ENCODE measurements around the gene DDHD1.

The DDHD1 gene

DNA sequence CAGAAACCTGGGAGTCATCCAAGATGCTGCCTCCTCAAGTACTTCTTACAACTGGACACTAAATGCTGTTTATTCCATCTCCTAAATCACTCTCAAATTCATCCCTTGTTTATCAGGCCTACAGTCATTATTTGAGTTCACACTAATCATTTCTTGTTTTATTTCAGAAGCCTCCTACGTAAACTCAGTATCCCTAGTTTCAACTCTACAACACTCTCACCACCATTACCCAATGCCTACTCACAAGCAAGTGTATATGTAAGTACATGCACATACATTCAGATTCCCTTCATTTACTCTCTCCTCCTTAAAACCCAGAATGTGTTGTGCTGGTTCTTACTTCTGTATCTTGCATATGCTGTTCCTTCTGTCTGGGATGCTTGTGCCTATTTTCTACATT is 43.0 kb downstream of the DDHD1 start:
- no peaks in the 10 kb centered on the region for H3K27me3 ChIP-seq (ENCODE audit: insufficient read depth, poor library complexity, severe bottlenecking)
- no peak overlapping the region for H3K27ac ChIP-seq (replicated peaks)
- no peak for DNase-seq (ENCODE audit: low read depth in 1 of 2, low spot score in 1 of 2)
- TF ChIP-seq GABPA (IDR thresholded peaks at IDR 0.05; ENCODE audit: low read depth) (no peak), POLR2AphosphoS5 (IDR thresholded peaks at IDR 0.05; ENCODE audit: low read depth) (no peak), SPI1 (IDR thresholded peaks at IDR 0.05; ENCODE audit: borderline replicate concordance, low read depth) (no peak)
- TF ChIP-seq, protein P1, sequence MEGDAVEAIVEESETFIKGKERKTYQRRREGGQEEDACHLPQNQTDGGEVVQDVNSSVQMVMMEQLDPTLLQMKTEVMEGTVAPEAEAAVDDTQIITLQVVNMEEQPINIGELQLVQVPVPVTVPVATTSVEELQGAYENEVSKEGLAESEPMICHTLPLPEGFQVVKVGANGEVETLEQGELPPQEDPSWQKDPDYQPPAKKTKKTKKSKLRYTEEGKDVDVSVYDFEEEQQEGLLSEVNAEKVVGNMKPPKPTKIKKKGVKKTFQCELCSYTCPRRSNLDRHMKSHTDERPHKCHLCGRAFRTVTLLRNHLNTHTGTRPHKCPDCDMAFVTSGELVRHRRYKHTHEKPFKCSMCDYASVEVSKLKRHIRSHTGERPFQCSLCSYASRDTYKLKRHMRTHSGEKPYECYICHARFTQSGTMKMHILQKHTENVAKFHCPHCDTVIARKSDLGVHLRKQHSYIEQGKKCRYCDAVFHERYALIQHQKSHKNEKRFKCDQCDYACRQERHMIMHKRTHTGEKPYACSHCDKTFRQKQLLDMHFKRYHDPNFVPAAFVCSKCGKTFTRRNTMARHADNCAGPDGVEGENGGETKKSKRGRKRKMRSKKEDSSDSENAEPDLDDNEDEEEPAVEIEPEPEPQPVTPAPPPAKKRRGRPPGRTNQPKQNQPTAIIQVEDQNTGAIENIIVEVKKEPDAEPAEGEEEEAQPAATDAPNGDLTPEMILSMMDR (IDR thresholded peaks at IDR 0.05; ENCODE audit: insufficient read depth, low read length) = no peak
- TF ChIP-seq, protein P2, sequence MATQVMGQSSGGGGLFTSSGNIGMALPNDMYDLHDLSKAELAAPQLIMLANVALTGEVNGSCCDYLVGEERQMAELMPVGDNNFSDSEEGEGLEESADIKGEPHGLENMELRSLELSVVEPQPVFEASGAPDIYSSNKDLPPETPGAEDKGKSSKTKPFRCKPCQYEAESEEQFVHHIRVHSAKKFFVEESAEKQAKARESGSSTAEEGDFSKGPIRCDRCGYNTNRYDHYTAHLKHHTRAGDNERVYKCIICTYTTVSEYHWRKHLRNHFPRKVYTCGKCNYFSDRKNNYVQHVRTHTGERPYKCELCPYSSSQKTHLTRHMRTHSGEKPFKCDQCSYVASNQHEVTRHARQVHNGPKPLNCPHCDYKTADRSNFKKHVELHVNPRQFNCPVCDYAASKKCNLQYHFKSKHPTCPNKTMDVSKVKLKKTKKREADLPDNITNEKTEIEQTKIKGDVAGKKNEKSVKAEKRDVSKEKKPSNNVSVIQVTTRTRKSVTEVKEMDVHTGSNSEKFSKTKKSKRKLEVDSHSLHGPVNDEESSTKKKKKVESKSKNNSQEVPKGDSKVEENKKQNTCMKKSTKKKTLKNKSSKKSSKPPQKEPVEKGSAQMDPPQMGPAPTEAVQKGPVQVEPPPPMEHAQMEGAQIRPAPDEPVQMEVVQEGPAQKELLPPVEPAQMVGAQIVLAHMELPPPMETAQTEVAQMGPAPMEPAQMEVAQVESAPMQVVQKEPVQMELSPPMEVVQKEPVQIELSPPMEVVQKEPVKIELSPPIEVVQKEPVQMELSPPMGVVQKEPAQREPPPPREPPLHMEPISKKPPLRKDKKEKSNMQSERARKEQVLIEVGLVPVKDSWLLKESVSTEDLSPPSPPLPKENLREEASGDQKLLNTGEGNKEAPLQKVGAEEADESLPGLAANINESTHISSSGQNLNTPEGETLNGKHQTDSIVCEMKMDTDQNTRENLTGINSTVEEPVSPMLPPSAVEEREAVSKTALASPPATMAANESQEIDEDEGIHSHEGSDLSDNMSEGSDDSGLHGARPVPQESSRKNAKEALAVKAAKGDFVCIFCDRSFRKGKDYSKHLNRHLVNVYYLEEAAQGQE (IDR thresholded peaks at IDR 0.05; ENCODE audit: insufficient replicate concordance, low read depth) = no peak
- no peak overlapping the region for H3K4me3 ChIP-seq (replicated peaks; ENCODE audit: insufficient read depth, low read length)

DNA sequence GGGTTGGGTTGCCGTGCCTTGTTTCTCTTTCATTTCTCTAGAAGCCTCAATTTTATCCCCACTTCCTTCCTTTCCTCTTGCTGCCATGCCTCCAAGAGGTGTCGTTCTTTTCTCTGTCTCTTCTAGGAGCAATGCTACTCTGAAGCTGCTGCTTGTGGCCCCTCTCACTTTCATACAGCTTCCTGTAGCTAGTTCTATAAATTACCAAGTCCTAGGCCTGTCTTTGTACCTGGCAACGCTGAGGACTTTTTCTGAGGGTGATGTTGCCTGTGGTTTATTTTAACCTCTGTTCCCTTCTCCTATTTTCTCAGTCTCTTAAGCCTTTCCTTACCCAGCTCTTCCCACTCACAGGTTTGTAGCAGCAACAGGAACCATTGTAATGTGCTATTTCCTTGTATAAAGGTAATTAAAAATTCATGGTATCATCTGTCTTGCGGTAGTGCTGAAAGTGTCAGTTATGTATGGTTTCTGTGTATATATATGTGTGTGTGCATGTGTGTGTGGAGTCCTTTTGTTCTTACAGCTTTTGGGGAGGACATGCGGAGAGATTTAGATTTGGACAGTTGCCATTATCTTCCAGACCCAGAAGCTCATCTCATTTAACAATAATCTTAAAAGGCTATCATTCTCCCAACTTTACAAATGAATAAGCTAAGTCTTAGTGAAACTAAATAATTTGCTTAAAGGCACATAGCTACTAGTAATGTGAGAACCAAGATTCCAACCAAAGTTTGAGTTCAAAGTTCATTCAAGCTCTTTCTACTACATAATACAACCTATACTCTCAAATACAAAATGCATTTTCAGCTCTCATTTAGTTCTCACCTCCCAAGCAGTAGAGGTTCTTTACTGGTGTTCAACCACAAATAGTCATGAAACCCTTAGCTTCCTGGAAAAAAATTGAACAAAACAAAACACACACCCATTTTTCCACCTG is 43.8 kb downstream of the DDHD1 start:
- no peaks in the 10 kb centered on the region for H3K27me3 ChIP-seq (ENCODE audit: insufficient read depth, poor library complexity, severe bottlenecking)
- peak overlapping the region; percentile 17 for H3K4me3 ChIP-seq (replicated peaks; ENCODE audit: insufficient read depth, low read length)
- DNase-seq (ENCODE audit: low read depth in 1 of 2, low spot score in 1 of 2) = peak in 1 of 2 experiments; percentile 14
- H3K27ac ChIP-seq (replicated peaks) = peak overlapping the region; percentile 40
- TF ChIP-seq, protein P1 (IDR thresholded peaks at IDR 0.05; ENCODE audit: insufficient read depth, low read length) = no peak
- TF ChIP-seq SPI1 (IDR thresholded peaks at IDR 0.05; ENCODE audit: borderline replicate concordance, low read depth) = peak; percentile 26; the same call in 1 of the 2 replicates
- no peak for TF ChIP-seq GABPA (IDR thresholded peaks at IDR 0.05; ENCODE audit: low read depth)
- TF ChIP-seq, protein P2 (IDR thresholded peaks at IDR 0.05; ENCODE audit: insufficient replicate concordance, low read depth) = no peak
- TF ChIP-seq POLR2AphosphoS5 (IDR thresholded peaks at IDR 0.05; ENCODE audit: low read depth) = no peak

DNA sequence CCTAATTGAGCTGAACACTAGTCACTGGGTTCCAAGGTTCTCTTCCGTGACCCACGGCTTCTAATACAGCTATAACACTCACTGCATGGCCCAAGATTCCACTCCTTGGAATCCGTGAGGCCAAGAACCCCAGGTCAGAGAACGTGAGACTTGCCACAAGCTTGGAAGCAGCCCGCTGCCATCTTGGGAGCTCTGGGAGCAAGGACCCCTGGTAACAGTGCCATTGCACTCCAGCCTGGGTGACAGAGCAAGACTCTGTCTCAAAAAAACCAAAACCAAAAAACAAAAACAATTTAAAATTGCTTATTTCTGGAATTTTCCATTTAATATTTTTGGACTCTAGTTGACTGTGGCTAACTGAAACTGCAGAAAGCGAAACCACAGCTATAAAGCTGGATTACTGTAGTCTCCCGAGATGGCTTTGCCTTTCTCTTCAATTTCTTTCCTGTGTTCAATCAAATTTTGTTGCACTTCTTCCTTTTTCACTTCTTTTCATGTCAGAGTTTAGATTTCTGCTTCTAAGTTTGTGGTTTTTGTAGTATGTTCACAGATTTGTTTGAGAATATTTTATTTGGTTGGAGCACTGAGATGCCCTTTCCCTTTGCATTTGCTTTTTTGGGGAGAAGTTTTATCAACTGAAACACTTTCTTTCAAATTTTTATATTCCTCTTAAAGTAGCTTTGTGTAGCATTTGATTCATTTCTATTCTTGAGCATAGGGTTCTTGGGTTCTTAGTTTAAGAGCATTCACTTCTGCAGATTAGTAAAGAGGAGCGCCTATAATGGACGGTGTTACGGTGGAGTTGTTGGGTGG is 44.6 kb downstream of the DDHD1 start:
- peak overlapping the region; percentile 17 for H3K4me3 ChIP-seq (replicated peaks; ENCODE audit: insufficient read depth, low read length)
- TF ChIP-seq GABPA (IDR thresholded peaks at IDR 0.05; ENCODE audit: low read depth) (no peak), SPI1 (IDR thresholded peaks at IDR 0.05; ENCODE audit: borderline replicate concordance, low read depth) (no peak), POLR2AphosphoS5 (IDR thresholded peaks at IDR 0.05; ENCODE audit: low read depth) (no peak)
- TF ChIP-seq, protein P2 (IDR thresholded peaks at IDR 0.05; ENCODE audit: insufficient replicate concordance, low read depth) = no peak
- TF ChIP-seq, protein P1 (IDR thresholded peaks at IDR 0.05; ENCODE audit: insufficient read depth, low read length) = no peak
- H3K27me3 ChIP-seq (ENCODE audit: insufficient read depth, poor library complexity, severe bottlenecking) = no peaks in the 10 kb centered on the region
- DNase-seq (ENCODE audit: low read depth in 1 of 2, low spot score in 1 of 2) = no peak
- peak overlapping the region; percentile 40 for H3K27ac ChIP-seq (replicated peaks)

All from HL-60 (cell line).